ENCODE results near the gene SGSM1. TPM values are rescaled to one million over a fixed set of nuclear protein-coding genes. Genes with fewer than 3 reads are reported as not detected.

The SGSM1 gene
- total RNA-seq, 2 donors from 2014 or later, result 13.9 to 14.9 TPM

GRCh38 chr22:24925586-24926427 is 119.8 kb downstream of the SGSM1 start:
- no peak overlapping the region for H3K4me3 ChIP-seq
- peaks cover 11% of the 10 kb centered on the region for H3K36me3 ChIP-seq
- TF ChIP-seq CTCF (IDR thresholded peaks at IDR 0.05), result no peak
- H3K4me1 ChIP-seq, result no peaks in the 10 kb centered on the region
- H3K9me3 ChIP-seq, result peaks cover 0 to 8% of the 10 kb centered on the region in 2 donors
- H3K27ac ChIP-seq, result no peak overlapping the region
- no peaks in the 10 kb centered on the region for H3K27me3 ChIP-seq
- DNase-seq (ENCODE audit: low spot score), result no peak

- no peak for DNase-seq (ENCODE audit: low spot score)
- no peaks in the 10 kb centered on the region for H3K27me3 ChIP-seq
- H3K9me3 ChIP-seq, result peaks cover 0 to 8% of the 10 kb centered on the region in 2 donors
- no peaks in the 10 kb centered on the region for H3K4me1 ChIP-seq
- H3K27ac ChIP-seq, result no peak overlapping the region
- peaks cover 11% of the 10 kb centered on the region for H3K36me3 ChIP-seq
- H3K4me3 ChIP-seq, result no peak overlapping the region
- TF ChIP-seq CTCF (IDR thresholded peaks at IDR 0.05), result no peak
Observed at GRCh38 chr22:24926428-24926725, 120.4 kb downstream of the SGSM1 start.

GRCh38 chr22:24926849-24927579 is 121.0 kb downstream of the SGSM1 start:
- Histone ChIP-seq H3K9me3 (peaks cover 0 to 8% of the 10 kb centered on the region in 2 donors), H3K36me3 (peaks cover 11% of the 10 kb centered on the region), H3K27me3 (no peaks in the 10 kb centered on the region), H3K27ac (no peak overlapping the region), H3K4me1 (no peaks in the 10 kb centered on the region), H3K4me3 (no peak overlapping the region)
- TF ChIP-seq CTCF (IDR thresholded peaks at IDR 0.05), result no peak
- no peak for DNase-seq (ENCODE audit: low spot score)

GRCh38 chr22:24928322-24928721 is 122.3 kb downstream of the SGSM1 start:
- Histone ChIP-seq H3K36me3 (peaks cover 11% of the 10 kb centered on the region), H3K27ac (no peak overlapping the region), H3K27me3 (no peaks in the 10 kb centered on the region), H3K4me3 (no peak overlapping the region), H3K9me3 (peaks cover 0 to 8% of the 10 kb centered on the region in 2 donors), H3K4me1 (no peaks in the 10 kb centered on the region)
- no peak for TF ChIP-seq CTCF (IDR thresholded peaks at IDR 0.05)
- DNase-seq (ENCODE audit: low spot score), result no peak

GRCh38 chr22:24930678-24931077 is 124.7 kb downstream of the SGSM1 start:
- TF ChIP-seq CTCF (IDR thresholded peaks at IDR 0.05), result no peak
- peaks cover 0 to 8% of the 10 kb centered on the region in 2 donors for H3K9me3 ChIP-seq
- H3K27me3 ChIP-seq, result no peaks in the 10 kb centered on the region
- DNase-seq (ENCODE audit: low spot score), result no peak
- no peaks in the 10 kb centered on the region for H3K4me1 ChIP-seq
- H3K27ac ChIP-seq, result no peak overlapping the region
- no peaks in the 10 kb centered on the region for H3K36me3 ChIP-seq
- H3K4me3 ChIP-seq, result no peak overlapping the region
